Measurements from ENCODE around the gene TRAF2.

TRAF2 gene

DNA sequence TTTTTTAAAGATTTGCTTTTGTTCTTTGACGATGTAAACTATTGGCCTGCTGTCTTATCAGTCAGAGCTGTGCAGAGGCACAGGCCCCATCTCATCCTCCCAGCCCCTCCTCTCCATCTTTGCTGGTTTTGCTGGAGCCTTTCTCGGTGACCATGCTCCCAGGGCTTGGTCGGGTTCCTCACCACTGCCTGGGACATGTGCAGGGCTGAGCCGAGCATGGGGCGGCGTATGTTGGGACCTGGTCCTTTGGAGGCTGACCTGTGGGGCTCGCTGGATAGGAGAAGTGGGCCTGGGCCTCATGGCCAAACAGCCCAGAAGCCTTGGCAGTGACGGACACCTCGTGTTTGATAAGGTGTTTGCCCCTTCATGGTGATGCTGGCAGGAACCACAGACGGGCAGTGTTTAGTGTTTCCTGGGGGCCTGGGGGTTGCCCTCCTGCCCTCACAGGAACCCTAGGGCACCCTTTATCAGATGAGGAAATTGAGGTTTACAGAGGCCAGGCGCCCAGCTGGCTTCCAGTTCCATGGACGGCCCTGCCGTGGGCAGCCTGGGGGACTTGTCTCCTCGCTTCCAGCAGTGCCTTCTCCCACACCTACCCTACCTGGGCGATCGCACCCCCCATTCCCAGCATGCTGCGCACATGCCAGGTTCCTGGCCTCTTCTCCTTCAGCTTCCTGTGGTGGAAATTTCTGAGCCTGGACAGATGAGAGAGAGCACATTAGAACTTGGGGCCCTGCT is 27.6 kb downstream of the TRAF2 start:
- no peak for DNase-seq (ENCODE audit: low read depth in 2 of 2)

DNA sequence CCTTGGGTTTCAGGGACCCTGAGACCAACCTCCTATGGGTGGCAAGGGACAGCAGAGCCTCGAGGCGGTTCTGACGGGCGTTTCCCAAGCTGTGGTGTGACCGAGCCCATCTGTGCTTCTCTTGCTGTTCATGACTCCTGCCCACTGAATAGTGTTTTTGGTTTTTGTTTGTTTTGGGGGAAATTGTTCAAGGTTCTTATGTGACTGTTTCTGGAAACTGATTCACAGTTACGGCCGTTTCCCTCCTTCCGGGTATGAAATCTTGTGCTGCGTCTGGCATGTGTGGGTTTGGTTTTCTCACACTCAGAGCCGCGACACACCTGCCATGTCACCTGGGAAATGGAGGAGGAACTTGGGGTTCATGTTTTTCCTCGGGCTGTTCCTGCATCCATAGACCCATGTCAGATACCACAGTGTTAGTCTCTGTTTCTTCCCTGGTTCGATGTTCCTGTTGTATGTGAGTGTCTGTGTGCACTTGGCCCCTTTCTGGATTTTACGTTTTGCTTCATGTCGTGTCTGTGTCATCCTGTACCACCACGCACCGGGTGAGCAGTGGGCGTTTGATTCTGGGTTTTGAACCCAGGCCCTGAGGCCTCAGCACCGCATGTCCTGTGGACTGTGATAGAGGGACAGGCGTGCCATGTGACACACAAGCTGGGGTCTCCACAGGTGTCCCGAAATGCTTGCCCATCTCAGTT is 29.5 kb downstream of the TRAF2 start:
- DNase-seq (ENCODE audit: low read depth in 2 of 2): no peak

DNA sequence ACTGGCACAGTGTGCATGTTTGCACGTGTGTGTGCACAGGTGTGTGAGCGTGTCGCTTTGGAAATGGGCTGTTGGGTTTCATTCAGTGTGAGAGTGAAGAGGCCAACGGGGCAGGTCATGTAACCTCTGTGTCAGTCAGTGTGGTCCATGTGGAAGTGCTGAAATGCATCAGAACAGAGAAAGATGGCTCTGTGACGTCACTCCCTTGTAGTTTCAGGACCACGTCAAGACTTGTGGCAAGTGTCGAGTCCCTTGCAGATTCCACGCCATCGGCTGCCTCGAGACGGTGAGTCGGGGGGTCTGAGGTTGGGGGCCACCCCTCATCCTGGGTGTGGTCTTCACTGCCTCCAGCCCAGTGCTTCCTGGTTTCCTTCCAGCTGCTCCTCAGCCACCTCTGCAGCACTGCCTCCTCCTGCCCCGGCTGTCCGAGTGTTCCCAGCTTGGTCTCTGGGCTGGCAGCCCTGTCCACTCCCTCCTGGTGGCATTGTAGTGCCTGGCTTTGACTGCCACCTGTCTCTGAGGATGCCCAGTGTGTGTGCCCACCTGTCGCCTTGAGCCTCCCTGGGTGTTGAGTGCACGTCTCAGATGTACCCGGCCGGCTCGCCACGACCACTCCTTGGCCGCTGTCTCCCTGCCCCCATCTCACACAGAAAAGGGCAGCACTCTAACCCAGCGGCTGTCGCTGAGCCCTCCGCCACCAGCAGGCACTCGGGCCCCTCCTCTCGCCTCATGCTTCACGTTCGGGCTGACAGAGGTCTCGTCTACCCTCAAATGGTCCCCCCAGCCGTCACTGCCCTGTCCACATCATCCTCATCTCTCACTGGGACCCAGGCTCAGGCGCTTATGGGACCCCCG is 30.2 kb downstream of the TRAF2 start:
- no peak for DNase-seq (ENCODE audit: low read depth in 2 of 2)

DNA sequence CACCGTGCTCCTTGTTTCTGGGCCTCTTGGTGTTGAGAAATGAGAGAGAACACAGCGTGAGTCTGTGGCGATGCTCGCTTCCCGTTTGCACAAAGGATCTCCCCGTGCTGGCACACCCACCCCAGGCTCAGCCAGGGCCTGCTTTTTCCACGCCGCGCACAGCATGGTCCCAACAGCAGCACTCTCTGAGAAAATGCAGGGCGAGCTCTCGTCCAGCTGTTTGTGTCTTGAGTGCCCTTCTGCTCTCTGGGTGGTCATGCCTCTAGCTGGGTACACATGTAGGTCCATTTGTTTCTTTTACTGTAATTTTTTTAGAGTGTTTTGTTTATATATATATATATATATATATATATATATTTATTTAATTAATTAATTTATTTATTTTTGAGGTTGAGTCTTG is 31.6 kb downstream of the TRAF2 start:
- no peak for DNase-seq (ENCODE audit: low read depth in 2 of 2)

DNA sequence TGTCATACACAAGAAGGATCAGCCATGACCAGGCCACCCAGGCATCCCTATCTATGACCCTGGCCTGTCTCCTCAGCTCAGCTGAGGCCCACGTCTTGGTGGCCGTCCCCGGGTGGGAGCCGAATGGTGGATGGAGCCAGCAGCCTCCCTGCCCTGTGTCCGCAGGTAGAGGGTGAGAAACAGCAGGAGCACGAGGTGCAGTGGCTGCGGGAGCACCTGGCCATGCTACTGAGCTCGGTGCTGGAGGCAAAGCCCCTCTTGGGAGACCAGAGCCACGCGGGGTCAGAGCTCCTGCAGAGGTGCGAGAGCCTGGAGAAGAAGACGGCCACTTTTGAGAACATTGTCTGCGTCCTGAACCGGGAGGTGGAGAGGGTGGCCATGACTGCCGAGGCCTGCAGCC is 33.8 kb downstream of the TRAF2 start:
- DNase-seq (ENCODE audit: low read depth in 2 of 2): no peak

DNA sequence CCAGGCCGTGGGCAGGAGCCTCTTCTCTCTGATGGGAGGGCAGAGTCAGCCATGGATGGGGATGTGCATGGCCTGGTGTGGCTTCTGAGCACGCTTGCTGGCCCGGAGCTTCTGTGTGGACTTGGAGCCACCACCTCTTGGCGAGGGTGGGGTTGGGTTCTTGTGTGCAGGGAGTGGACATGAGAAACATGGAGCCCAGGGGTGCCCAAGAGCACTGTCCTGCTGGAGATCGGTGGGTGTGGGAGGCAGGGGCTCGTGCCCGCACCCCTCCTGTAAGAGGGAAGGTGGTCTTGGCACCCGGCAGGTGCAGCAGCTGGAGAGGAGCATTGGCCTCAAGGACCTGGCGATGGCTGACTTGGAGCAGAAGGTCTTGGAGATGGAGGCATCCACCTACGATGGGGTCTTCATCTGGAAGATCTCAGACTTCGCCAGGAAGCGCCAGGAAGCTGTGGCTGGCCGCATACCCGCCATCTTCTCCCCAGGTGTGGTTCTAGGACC is 34.5 kb downstream of the TRAF2 start:
- DNase-seq (ENCODE audit: low read depth in 2 of 2): no peak

DNA sequence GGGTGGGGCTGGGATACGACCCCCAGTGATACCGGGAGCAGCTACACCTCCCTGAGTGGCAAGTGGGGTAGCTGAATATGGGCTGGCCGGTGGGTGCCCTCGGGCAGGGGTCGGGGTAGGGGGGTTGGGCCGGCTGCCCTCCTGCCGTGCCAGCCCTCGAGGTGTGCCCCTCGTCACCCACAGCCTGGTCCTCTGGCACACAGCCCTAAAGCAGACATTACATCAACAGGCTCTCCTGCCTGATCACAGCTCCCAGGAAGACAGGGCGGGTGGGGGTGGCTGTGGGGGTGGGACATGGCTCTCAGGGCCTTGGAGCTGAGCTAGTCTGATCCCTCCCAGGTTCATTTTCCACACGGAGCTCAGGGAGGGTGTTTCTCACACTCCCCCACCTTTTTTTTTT is 35.0 kb downstream of the TRAF2 start:
- no peak for DNase-seq (ENCODE audit: low read depth in 2 of 2)

DNA sequence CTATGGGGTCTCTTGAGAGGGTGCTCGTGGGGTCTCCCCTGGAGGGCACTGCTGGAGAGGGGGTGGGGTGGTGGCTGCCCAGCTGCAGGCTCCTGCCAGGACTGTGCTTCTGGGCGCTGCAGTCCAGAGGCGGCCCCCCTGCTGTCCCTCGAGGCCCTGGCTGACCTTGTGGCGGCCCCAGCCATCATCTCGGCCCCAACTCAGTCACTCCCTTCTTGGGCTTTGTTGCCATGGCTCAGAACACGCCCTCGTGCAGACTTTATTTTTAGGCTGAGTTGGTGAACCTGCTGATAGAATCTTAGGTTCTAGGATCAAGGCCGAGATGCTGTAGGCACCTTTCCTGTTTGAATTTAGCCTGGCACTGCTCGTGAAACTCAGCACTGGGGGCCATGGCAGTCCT is 35.4 kb downstream of the TRAF2 start:
- DNase-seq (ENCODE audit: low read depth in 2 of 2): no peak

DNA sequence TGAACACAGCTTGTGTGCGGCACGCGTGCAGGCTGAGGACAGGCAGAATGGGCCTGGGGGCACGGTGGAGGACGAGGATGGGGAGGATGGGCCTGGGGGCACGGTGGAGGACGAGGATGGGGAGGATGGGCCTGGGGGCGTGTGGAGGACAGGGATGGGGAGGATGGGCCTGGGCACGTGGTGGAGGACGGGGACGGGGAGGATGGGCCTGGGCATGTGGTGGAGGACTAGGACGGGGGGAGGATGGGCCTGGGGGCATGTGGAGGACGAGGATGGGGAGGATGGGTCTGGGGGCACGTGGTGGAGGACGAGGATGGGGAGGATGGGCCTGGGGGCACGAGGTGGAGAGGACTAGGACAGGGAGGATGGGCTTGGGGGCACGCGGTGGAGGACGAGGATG is 36.2 kb downstream of the TRAF2 start:
- DNase-seq (ENCODE audit: low read depth in 2 of 2): no peak

DNA sequence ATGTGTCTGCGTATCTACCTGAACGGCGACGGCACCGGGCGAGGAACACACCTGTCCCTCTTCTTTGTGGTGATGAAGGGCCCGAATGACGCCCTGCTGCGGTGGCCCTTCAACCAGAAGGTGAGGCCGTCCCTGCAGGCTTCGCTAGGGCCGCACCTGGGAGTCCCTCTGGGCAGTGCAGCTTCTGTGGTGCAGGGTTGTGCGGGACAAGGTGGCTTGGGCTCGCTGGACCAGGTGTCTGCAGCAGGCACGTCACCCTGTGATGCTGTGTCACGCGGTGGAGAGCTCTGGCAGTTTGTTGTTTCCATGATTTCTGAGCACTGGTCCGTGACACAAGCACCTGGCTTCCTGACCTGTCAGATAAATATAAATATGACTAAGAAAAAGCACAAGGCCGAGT is 37.6 kb downstream of the TRAF2 start:
- no peak for DNase-seq (ENCODE audit: low read depth in 2 of 2)

DNA sequence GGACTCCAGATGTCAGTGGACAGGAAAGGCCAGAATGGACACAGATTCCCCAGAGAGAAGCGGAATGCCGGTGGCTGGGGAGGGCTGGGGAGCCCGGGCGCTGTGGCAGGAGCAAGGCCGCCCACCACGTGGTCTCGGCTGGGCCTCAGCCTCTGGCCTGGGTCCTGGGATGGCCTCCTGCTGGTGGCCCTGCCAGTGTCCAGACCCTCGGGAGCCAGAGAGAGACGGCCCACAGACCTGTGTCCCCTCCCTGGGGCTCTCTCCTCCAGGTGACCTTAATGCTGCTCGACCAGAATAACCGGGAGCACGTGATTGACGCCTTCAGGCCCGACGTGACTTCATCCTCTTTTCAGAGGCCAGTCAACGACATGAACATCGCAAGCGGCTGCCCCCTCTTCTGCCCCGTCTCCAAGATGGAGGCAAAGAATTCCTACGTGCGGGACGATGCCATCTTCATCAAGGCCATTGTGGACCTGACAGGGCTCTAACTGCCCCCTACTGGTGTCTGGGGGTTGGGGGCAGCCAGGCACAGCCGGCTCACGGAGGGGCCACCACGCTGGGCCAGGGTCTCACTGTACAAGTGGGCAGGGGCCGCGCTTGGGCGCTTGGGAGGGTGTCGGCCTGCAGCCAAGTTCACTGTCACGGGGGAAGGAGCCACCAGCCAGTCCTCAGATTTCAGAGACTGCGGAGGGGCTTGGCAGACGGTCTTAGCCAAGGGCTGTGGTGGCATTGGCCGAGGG is 39.3 kb downstream of the TRAF2 start:
- no peak for DNase-seq (ENCODE audit: low read depth in 2 of 2)

DNA sequence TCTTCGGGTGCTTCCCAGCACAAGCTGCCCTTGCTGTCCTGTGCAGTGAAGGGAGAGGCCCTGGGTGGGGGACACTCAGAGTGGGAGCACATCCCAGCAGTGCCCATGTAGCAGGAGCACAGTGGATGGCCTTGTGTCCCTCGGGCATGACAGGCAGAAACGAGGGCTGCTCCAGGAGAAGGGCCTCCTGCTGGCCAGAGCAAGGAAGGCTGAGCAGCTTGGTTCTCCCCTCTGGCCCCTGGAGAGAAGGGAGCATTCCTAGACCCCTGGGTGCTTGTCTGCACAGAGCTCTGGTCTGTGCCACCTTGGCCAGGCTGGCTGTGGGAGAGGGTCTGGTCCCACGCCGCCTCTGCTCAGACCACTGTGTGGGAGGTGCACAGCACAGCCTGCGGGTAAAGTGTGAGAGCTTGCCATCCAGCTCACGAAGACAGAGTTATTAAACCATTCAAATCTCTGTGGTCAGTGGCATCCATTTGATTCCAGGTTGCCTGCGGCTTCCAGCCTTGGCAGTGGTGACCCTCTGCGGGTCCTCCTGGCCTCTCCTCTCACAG is 39.9 kb downstream of the TRAF2 start:
- no peak for DNase-seq (ENCODE audit: low read depth in 2 of 2)

DNA sequence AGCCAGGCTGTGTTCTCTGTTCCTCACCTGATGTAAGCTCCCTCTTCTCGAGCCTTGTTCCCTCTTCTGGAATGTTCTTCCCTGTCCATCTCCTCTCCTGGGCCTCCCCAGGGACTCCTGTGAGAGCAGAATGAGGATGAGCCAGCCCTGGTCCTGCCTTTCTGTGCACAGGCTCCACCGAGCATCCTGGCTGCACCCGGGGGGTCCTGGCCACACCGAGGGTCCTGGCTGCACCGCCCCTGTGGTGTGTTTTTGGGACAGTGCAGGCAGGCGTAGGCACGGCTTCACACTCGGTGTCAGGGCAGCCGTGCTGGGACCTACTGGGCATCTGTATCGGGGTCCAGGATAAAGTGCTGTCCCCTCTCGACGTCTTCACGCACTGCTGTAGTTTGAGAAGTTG is 40.4 kb downstream of the TRAF2 start:
- no peak for DNase-seq (ENCODE audit: low read depth in 2 of 2)

DNA sequence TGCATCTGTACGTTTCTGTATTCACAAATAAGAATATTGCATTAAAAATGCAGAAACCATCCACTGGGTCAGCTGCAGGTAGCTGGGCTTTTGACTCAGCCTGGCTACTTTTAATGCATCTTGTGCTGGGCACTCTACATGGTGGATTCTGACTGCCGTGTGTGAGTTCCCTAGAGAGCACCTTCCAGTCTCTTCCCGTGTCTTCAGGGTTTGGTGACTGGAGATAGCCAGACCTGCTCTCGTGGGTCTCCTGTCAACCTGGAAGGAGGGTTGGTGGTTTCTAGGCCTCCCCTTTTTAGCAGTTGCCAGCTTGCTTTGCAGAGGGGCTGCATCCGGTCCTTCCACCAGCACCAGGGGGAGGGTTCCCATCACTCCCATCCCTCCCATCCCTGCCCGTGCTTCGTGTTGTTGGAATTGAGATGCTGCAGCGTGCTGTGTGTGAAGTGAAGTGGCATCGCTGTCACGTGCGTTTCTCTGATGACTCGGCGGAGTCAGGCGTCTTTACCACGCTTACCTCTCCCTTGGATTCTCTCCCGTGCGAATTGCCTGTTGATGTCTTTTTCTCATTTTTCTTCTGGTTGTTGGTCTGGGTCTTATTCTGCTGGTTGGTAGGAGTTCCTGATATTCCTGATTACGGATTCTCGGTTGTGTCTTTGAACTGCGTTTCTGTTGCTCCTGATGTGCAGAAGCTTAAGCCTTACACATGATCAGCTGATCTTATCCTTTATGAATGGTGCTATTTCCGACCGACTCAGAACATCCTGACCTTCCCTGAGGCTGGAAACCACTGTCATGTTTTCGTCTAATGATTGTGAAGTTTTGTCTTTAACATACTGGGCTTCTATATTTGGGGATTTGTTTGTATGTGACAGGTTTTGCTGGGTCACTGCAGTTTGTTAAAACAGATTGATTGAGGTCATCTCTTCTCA is 41.3 kb downstream of the TRAF2 start:
- no peak for DNase-seq (ENCODE audit: low read depth in 2 of 2)

DNA sequence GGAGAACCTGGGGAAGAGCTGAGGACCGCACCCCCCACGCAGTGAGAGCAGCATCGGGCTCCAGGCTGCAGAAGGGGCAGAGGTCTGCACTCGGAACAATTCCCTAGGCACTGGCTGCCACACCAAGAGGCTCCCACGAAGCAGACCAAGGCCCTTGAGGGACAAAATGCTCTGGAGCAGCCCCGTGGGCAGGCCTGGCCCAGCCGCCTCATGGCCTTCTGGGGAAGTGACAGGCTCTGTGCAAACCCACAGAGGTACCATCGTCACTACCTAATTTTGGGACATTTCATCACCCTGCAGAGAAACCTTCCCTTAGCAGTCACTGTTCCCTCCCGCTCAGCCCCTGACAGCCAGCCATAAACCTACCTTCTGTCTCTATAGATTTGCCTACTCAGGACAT is 42.3 kb downstream of the TRAF2 start:
- DNase-seq (ENCODE audit: low read depth in 2 of 2): no peak

DNA sequence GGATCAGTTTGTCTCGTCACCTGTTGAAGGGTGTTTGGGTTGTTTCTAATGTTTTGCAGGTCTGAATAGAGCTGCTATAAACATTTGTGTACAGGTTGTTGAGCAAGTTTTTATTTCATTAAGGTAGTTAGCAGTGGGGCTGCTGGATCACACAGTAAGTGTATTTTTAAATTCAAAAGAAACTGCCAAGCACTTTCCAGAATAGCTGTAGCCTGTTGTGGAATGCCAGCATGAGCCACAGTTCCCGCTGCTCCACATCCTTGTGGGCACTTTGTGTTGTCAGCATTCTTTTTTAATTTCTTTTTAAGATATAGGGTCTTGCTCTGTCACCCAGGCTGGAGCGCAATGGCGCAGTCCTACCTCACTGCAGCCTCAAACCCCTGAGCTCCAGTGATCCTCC is 43.7 kb downstream of the TRAF2 start:
- no peak for DNase-seq (ENCODE audit: low read depth in 2 of 2)

DNA sequence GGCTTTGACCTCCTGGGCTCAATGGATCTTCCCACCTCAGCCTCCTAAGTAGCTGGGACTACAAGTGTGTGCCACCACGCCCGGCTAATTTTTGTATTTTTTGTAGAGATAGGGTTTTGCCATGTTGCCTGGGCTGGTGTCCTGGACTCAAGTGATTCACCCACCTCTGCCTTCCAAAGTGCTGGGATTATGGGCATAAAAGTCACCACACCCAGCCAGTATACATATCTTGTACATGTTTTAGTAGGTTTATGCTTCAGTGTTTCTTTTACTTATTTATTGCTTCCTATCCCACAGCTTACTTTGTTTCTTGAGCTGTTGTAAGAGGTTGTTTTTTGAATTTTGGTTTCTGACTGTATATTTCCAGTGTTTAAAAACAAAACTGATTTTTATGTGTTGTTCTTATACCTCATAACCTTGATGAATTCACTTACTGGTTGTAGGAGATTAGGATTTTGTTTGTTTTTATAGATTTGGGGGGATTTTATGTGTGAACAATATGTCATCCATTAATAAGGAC is 45.4 kb downstream of the TRAF2 start:
- DNase-seq (ENCODE audit: low read depth in 2 of 2): no peak

DNA sequence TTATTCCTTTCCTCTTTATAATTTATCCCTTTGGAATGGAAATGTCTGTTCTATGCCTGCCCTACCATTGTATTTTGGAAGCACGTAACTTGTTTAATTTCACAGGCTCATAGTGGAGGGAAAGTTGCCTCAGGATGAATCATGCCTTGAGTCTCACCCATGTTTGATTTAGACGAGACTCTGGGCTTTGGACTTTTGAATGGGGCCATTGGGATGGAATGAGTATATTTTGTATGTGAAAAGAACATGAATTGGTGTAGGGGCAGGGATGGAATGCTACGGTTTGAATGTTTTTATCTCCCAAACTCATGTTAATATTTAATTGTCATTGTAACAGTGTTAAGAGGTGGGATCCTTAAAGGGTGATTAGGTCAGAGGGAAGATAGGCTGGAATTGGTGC is 48.0 kb downstream of the TRAF2 start:
- no peak for DNase-seq (ENCODE audit: low read depth in 2 of 2)

DNA sequence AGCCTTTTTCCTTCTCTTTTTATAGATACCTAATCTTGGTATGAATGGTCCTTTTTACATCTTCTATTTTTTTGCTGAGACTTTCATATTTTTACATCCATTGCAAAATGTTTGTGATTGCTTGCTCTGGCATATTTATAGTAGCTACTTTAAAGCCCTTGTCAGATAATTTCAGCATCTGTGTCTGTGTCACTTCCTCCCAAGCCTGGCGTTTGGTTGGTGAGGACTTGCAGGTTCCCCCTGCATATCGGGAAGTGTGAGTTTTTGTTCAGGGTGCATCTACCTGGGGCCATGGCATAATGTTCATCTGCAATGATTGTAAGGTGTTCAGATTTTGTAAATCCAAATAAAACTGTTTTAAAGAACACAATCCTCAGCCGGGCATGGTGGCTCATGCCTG is 49.3 kb downstream of the TRAF2 start:
- no peak for DNase-seq (ENCODE audit: low read depth in 2 of 2)

DNA sequence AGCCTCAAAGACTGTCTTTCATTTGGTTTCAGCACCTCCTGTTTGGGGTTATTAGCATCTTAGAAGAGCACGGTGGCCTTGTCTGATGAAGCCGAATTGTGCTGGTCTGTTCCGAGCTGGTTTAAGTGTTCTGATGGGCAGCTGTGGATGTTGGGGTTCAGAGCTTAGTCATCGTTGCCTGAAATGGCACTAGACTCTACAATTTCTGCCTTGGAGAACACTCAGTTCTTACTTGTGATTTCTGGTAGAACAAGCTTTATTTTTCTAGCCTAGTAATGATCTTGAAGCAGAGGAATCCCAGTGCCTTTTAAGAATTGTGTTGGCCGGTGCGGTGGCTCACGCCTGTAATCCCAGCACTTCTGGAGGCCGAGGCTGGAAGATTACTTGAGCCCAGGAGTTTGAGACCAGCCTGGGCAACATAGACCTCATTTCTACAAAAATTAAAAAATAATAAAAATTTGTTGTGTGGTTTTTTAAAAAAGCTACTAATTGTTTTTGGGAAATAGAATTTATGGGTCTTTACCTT is 50.4 kb downstream of the TRAF2 start:
- DNase-seq (ENCODE audit: low read depth in 2 of 2): no peak
